WTC11 (cell line): ENCODE results near the gene TH. TPM values are rescaled to one million over a fixed set of nuclear protein-coding genes. Genes with fewer than 3 reads are reported as not detected.

Experiments used
- ATAC-seq: fragments of 200-7000 bp; cut with Tn5 transposase; 2 replicates; pipeline ENCODE4 v1.10.0; 2021; ENCODE audit warnings: mild to moderate bottlenecking, moderate library complexity
- CTCF ChIA-PET: fragments of 300-600 bp; sonication (Branson Sonifier 250); formaldehyde crosslinking; loops from one replicate; lab custom pipeline; 2021; ENCODE audit warnings: antibody characterized with exemption; lab: Charles Lee
- POLR2A ChIA-PET: fragments of 350-600 bp; sonication (Branson Sonifier 250); formaldehyde crosslinking; loops from one replicate; lab custom pipeline; 2021; ENCODE audit warnings: antibody characterized with exemption; lab: Charles Lee
- DNase-seq: peaks from one replicate; pipeline ENCODE4 v3.0.0; 2021; ENCODE audit warnings: low spot score
- H3K27ac Mint-ChIP-seq: 2 replicates; pipeline ENCODE4 v1.8.0; 2021; ENCODE audit warnings: mixed read lengths
- H3K27me3 Mint-ChIP-seq: 2 replicates; pipeline ENCODE4 v1.8.0; 2021; ENCODE audit warnings: low read depth, mild to moderate bottlenecking, moderate library complexity, mixed read lengths
- H3K36me3 Mint-ChIP-seq: 2 replicates; pipeline ENCODE4 v1.8.0; 2021; ENCODE audit warnings: mixed read lengths
- H3K4me1 Mint-ChIP-seq: 2 replicates; pipeline ENCODE4 v1.8.0; 2022; ENCODE audit warnings: mixed read lengths
- H3K4me3 Mint-ChIP-seq: 2 replicates; pipeline ENCODE4 v1.8.0; 2021; ENCODE audit warnings: mild to moderate bottlenecking, moderate library complexity, mixed read lengths
- H3K9me3 Mint-ChIP-seq: 2 replicates; pipeline ENCODE4 v1.8.0; 2021; ENCODE audit warnings: mixed read lengths
- ATF1 ChIP-seq: sonication (generic); formaldehyde crosslinking; IDR thresholded peaks from 2 replicates; pipeline ENCODE4 v1.8.1; 2023; ENCODE audit warnings: mild to moderate bottlenecking, moderate library complexity, missing genetic modification reagents
- ATF2 ChIP-seq: sonication (generic); formaldehyde crosslinking; IDR thresholded peaks from 2 replicates; pipeline ENCODE4 v1.8.1; 2022; ENCODE audit warnings: low read depth, missing genetic modification reagents, borderline replicate concordance
- EMX1 ChIP-seq: fragments of 250-450 bp; sonication (Bioruptor Pico); IDR thresholded peaks from 2 replicates; pipeline ENCODE4 v1.8.0; 2021; ENCODE audit warnings: mild to moderate bottlenecking
- HMGA2 ChIP-seq: fragments of 250-450 bp; sonication (Bioruptor Pico); IDR thresholded peaks from 2 replicates; pipeline ENCODE4 v1.4.0; 2021; ENCODE audit warnings: mild to moderate bottlenecking, moderate library complexity
- IRF2 ChIP-seq: sonication (generic); formaldehyde crosslinking; IDR thresholded peaks from 2 replicates; pipeline ENCODE4 v1.8.0; 2022; ENCODE audit warnings: low read depth, missing genetic modification reagents, borderline replicate concordance
- JAZF1 ChIP-seq: fragments of 250-450 bp; sonication (Bioruptor Pico); IDR thresholded peaks from 2 replicates; pipeline ENCODE4 v1.9.0; 2021; ENCODE audit warnings: moderate library complexity, mild to moderate bottlenecking, inconsistent platforms
- JUN ChIP-seq: sonication (generic); formaldehyde crosslinking; IDR thresholded peaks from 2 replicates; pipeline ENCODE4 v1.8.0; 2023; ENCODE audit warnings: mild to moderate bottlenecking, missing genetic modification reagents
- NR1H2 ChIP-seq: sonication (generic); formaldehyde crosslinking; IDR thresholded peaks from 2 replicates; pipeline ENCODE4 v1.9.0; 2021; ENCODE audit warnings: mild to moderate bottlenecking, moderate library complexity, missing genetic modification reagents
- SMAD3 ChIP-seq: sonication (generic); formaldehyde crosslinking; IDR thresholded peaks from 2 replicates; pipeline ENCODE4 v1.8.0; 2022; ENCODE audit warnings: missing genetic modification reagents, mild to moderate bottlenecking, borderline replicate concordance
- SP1 ChIP-seq: sonication (generic); formaldehyde crosslinking; conservative IDR thresholded peaks from 2 replicates; pipeline ENCODE4 v1.8.1; 2022; ENCODE audit warnings: missing genetic modification reagents
- TCF7 ChIP-seq: sonication (generic); formaldehyde crosslinking; IDR thresholded peaks from 2 replicates; pipeline ENCODE4 v1.8.0; 2022; ENCODE audit warnings: mild to moderate bottlenecking, low read depth, missing genetic modification reagents, moderate library complexity
- TEAD1 ChIP-seq: sonication (generic); formaldehyde crosslinking; IDR thresholded peaks from 2 replicates; pipeline ENCODE4 v1.8.0; 2022; ENCODE audit warnings: mild to moderate bottlenecking, missing genetic modification reagents
- ZNF263 ChIP-seq: sonication (generic); formaldehyde crosslinking; IDR thresholded peaks from 2 replicates; pipeline ENCODE4 v1.8.1; 2022; ENCODE audit warnings: low read depth, mild to moderate bottlenecking, moderate library complexity, missing genetic modification reagents
- ZNF317 ChIP-seq: sonication (generic); formaldehyde crosslinking; IDR thresholded peaks from 2 replicates; pipeline ENCODE4 v1.8.1; 2023; ENCODE audit warnings: low read depth, mild to moderate bottlenecking, moderate library complexity, missing genetic modification reagents, borderline replicate concordance
- ZNF416 ChIP-seq: fragments of 250-450 bp; sonication (Bioruptor Pico); IDR thresholded peaks from 2 replicates; pipeline ENCODE4 v1.9.0; 2021; ENCODE audit warnings: mild to moderate bottlenecking, inconsistent platforms
- total RNA-seq: library from RNA; stranded (reverse); gene quantifications from 3 replicates; pipeline ENCODE4 v1.2.3, GENCODE V29; 2021
- TF ChIP-seq, protein P1 (sequence below): sonication (generic); formaldehyde crosslinking; IDR thresholded peaks from 2 replicates; pipeline ENCODE4 v1.8.1; 2023; ENCODE audit warnings: mild to moderate bottlenecking, moderate library complexity, missing genetic modification reagents
- TF ChIP-seq, protein P2 (sequence below): fragments of 250-450 bp; sonication (Bioruptor Pico); IDR thresholded peaks from 2 replicates; pipeline ENCODE4 v1.9.0; 2021; ENCODE audit warnings: mild to moderate bottlenecking, borderline replicate concordance
- TF ChIP-seq, protein P3 (sequence below): sonication (generic); formaldehyde crosslinking; IDR thresholded peaks from 2 replicates; pipeline ENCODE4 v1.8.0; 2022; ENCODE audit warnings: mild to moderate bottlenecking, missing genetic modification reagents
- TF ChIP-seq, protein P4 (sequence below): sonication (generic); formaldehyde crosslinking; IDR thresholded peaks from 2 replicates; pipeline ENCODE4 v1.8.1; 2022; ENCODE audit warnings: mild to moderate bottlenecking, missing genetic modification reagents, moderate library complexity, borderline replicate concordance

Gene TH
- total RNA-seq, 1 experiment from 2014 or later, result not detected

- H3K4me3 Mint-ChIP-seq, result no peak overlapping the region
- H3K4me1 Mint-ChIP-seq, result peaks cover 7% of the 10 kb centered on the region
- ATAC-seq (no peak), DNase-seq (no peak)
- TF ChIP-seq SMAD3 (CRISPR knock-in tag) (no peak), SP1 (CRISPR knock-in tag) (no peak), IRF2 (CRISPR knock-in tag) (no peak), ZNF317 (no peak), TCF7 (CRISPR knock-in tag) (no peak), ZNF263 (CRISPR knock-in tag) (no peak), ZNF416 (CRISPR knock-in tag) (no peak), EMX1 (no peak), TEAD1 (CRISPR knock-in tag) (no peak), JAZF1 (no peak), HMGA2 (CRISPR knock-in tag) (no peak), JUN (CRISPR knock-in tag) (no peak), NR1H2 (no peak), ATF1 (CRISPR knock-in tag) (no peak), ATF2 (CRISPR knock-in tag) (no peak)
- TF ChIP-seq, protein P1, sequence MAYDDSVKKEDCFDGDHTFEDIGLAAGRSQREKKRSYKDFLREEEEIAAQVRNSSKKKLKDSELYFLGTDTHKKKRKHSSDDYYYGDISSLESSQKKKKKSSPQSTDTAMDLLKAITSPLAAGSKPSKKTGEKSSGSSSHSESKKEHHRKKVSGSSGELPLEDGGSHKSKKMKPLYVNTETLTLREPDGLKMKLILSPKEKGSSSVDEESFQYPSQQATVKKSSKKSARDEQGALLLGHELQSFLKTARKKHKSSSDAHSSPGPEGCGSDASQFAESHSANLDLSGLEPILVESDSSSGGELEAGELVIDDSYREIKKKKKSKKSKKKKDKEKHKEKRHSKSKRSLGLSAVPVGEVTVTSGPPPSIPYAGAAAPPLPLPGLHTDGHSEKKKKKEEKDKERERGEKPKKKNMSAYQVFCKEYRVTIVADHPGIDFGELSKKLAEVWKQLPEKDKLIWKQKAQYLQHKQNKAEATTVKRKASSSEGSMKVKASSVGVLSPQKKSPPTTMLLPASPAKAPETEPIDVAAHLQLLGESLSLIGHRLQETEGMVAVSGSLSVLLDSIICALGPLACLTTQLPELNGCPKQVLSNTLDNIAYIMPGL (CRISPR knock-in tag), result no peak
- TF ChIP-seq, protein P2, sequence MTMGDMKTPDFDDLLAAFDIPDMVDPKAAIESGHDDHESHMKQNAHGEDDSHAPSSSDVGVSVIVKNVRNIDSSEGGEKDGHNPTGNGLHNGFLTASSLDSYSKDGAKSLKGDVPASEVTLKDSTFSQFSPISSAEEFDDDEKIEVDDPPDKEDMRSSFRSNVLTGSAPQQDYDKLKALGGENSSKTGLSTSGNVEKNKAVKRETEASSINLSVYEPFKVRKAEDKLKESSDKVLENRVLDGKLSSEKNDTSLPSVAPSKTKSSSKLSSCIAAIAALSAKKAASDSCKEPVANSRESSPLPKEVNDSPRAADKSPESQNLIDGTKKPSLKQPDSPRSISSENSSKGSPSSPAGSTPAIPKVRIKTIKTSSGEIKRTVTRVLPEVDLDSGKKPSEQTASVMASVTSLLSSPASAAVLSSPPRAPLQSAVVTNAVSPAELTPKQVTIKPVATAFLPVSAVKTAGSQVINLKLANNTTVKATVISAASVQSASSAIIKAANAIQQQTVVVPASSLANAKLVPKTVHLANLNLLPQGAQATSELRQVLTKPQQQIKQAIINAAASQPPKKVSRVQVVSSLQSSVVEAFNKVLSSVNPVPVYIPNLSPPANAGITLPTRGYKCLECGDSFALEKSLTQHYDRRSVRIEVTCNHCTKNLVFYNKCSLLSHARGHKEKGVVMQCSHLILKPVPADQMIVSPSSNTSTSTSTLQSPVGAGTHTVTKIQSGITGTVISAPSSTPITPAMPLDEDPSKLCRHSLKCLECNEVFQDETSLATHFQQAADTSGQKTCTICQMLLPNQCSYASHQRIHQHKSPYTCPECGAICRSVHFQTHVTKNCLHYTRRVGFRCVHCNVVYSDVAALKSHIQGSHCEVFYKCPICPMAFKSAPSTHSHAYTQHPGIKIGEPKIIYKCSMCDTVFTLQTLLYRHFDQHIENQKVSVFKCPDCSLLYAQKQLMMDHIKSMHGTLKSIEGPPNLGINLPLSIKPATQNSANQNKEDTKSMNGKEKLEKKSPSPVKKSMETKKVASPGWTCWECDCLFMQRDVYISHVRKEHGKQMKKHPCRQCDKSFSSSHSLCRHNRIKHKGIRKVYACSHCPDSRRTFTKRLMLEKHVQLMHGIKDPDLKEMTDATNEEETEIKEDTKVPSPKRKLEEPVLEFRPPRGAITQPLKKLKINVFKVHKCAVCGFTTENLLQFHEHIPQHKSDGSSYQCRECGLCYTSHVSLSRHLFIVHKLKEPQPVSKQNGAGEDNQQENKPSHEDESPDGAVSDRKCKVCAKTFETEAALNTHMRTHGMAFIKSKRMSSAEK (CRISPR knock-in tag), result no peak
- TF ChIP-seq, protein P3, sequence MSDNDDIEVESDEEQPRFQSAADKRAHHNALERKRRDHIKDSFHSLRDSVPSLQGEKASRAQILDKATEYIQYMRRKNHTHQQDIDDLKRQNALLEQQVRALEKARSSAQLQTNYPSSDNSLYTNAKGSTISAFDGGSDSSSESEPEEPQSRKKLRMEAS, result no peak
- TF ChIP-seq, protein P4, sequence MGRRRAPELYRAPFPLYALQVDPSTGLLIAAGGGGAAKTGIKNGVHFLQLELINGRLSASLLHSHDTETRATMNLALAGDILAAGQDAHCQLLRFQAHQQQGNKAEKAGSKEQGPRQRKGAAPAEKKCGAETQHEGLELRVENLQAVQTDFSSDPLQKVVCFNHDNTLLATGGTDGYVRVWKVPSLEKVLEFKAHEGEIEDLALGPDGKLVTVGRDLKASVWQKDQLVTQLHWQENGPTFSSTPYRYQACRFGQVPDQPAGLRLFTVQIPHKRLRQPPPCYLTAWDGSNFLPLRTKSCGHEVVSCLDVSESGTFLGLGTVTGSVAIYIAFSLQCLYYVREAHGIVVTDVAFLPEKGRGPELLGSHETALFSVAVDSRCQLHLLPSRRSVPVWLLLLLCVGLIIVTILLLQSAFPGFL (CRISPR knock-in tag), result no peak
- H3K9me3 Mint-ChIP-seq, result peaks cover 5% of the 10 kb centered on the region; the same call in 1 of the 2 replicates
- ChIA-PET POLR2A (no interaction called here), CTCF (interaction anchor here (9.5 kb wide), 1 partner anchor 16 kb away, joined by 101 read pairs; no protein-coding TSS in a partner anchor)
- no peaks in the 10 kb centered on the region for H3K36me3 Mint-ChIP-seq
- peaks cover 73% of the 10 kb centered on the region for H3K27me3 Mint-ChIP-seq
- no peak overlapping the region for H3K27ac Mint-ChIP-seq
Measured at GRCh38 chr11:2135018-2135569, 36.5 kb downstream of the TH start.
